ENCODE measurements around the gene CPXM2.

Gene CPXM2

GRCh38 chr10:123848564-123849457 is 42.8 kb downstream of the CPXM2 start:
- no peak for DNase-seq (ENCODE audit: low spot score)
- FAIRE-seq: no peak

DNA sequence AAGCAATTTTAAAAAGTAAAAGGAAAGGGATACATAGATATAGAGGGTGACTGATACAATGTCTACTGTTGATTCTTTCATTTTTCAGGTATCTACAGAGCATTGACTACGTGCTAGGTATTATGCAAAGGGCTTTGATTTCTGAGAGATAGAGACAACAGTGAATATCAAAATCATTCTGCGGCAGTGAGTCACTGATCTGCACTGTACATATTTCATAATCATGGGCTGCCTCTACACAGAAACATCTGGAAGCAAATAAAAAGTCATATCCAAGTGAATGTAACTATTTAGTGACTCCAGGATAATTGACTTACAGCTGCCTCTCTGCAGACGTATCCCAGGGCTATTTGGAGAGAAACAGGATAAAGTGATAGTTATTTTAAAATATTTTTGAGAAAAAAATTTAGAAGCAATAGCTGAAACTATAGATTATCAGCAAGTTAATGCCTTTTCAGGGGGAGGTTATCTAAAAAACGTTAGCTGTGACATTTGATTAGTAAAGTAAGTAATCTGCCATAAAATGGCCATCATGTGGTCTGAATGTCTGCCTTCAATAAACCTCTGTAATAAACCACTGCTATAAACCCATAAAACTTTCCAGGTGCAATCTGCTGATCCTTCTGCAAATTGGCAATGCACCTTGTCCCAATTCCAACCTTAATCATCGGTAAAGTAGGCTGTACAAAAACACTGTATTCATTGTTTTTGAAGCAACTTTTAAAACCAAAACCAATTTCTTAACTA is 43.7 kb downstream of the CPXM2 start:
- DNase-seq (ENCODE audit: low spot score): no peak
- no peak for FAIRE-seq

GRCh38 chr10:123843835-123844234 is 47.8 kb downstream of the CPXM2 start:
- FAIRE-seq (no peak), DNase-seq (ENCODE audit: low spot score) (no peak)

DNA sequence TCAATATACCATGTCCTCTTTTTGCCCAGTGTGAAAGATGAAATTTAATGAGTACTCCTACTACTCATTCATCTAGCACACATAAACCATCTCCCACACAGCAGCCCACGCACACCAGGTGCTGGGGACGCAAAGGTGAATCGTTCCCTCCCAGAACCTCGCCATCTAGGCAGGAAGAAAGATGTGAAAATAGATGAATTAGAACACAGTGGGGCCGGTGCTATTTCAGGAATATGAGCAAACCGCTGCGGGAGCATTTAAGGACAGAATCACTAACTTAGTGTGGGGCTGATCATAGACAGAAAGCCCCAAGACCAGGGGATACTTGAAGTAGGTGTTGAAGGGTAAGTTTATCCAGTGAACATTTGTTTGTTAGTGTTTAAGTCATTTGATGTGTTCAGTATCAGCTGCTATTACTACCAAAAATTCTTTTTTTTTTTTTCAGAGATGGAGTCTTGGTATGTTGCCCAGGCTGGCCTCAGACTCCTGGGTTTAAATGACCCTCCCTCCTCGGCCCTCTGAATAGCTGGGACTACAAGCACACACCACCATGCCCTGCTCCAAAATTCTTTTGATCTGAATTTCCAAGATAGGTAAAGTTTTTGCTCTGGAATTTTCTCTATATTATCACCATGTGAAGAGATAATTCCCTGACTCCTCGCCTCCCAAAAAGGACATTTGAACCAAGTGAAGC is 48.8 kb downstream of the CPXM2 start:
- DNase-seq (ENCODE audit: low spot score) (no peak), FAIRE-seq (no peak)

- FAIRE-seq: no peak
- no peak for DNase-seq (ENCODE audit: low spot score)
These were observed 50.0 kb downstream of the CPXM2 start for GRCh38 chr10:123841560-123841959.

DNA sequence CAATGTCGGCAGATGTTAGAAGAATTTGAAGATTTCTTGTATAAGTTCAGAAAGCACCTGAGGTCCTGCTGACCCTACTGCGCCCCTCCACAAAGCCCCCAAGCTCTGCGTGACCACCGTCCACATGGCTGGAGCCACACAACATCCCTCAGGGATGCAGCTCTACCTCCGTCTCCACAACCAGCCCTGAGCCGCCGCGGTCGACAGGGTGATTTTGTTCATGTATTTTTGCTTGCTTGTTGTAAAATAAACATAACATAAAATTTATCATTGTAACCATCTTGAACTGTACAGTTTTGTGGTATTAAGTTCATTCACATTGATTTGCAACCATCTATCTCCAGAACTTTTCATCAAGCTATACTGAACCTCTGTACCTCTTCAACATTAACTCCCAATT is 50.5 kb downstream of the CPXM2 start:
- DNase-seq (ENCODE audit: low spot score) (no peak), FAIRE-seq (no peak)

DNA sequence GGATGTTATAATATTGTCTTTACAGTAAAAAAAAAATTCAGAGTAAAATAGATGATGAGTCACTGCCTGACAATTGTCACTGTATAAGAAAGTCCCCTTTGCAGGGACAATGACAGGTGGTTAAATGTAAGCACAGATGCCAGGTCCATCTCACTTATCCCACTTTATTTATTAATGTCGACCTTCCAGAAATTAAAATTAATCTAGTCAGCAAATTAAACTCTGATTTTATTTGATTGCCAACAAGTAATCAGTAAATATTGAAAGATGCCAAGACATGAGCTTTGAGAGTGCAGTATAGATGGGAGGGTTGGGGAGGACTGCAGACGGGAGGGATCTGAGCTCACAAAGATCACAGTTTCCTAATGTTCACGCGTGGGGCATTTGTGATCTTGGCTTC is 50.9 kb downstream of the CPXM2 start:
- FAIRE-seq (no peak), DNase-seq (ENCODE audit: low spot score) (no peak)

- FAIRE-seq (no peak), DNase-seq (ENCODE audit: low spot score) (no peak)
These were observed 52.9 kb downstream of the CPXM2 start for GRCh38 chr10:123838596-123839310.

DNA sequence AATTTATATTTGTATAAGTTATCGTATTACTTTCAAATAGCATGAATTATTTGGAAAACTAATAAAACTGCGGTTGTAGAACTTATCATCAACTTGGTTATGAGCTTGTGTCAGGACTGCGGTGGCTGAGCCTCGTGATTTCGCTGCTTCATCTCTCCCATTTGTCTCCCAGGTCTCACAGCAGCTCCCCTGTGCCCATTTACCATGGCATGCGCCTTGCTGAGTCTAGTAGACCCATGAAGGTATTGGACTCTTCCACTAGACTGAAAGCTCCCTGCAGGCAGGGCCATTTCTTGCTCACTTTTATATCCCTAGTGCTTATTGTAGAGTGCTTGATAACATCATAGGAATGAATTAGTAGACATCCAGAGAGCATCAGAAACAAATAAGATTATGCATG is 53.9 kb downstream of the CPXM2 start:
- FAIRE-seq (no peak), DNase-seq (ENCODE audit: low spot score) (no peak)

DNA sequence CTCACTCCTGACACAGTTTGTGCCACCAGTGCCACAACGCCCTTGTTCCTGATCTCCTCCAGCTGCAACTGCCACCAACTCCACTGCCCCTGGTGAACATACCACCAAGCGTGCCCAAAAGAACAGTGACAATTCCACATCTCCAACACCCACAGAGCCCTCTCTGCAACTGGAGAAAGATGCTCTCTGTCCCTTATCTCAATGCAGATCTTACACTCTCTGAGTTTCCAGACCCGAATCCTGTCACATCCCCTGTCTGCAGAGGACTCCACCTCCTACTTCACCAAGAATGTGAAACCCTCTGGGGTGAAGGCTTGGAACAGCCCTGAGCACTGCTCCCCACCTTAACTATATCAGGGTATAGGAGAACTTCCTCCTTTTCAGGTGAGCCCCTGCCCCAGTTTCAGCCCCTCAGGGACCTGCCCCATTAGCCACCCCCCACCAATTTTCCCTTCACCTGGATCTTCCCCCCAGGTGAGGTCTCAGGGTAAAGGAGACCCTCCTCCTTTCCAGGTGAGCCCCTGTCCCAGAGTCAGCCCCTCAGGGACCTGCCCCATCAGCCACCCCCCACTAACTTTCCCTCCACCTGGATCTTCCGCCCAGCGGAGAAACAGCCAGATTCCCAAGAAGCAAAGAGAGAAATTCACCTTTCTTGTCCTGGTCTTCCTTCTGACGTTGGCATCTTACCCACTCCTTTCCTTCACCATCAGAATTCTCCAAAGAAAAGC is 55.0 kb downstream of the CPXM2 start:
- FAIRE-seq: peak; percentile 32
- DNase-seq (ENCODE audit: low spot score): no peak

GRCh38 chr10:123835575-123835974 is 56.0 kb downstream of the CPXM2 start:
- FAIRE-seq: no peak

DNA sequence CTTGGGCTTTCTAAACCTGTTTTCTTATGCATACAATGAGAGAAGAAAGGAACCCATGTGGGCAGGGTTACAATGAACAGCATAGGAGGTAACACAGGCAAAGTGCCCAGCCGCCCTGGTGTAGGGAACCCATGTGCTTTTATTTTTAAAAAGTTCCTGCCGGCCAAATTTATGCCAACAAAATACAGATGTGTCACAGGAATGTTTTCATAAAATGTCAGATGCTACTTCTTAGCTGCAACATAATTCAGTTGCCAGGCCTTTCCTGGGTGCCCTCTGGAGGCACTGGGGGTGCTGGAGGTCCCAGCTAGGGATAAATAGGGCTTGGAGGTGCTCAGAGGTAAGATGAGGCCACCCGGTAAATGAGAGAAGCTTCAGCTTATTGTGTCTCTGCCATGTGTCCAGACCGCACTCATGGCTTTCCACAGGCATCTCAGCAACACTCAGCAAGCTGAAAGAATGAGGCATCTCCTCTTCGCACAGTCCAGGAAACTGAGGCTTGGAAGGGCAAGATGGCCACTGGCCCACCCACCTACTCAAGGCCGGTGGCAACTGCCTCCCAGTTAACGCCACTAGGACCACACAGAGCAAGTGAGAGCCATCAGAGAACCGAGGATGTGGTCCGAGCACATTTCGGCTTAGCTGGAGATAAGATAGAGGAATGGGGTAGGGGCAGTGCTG is 58.3 kb downstream of the CPXM2 start:
- FAIRE-seq: no peak
- DNase-seq (ENCODE audit: low spot score): no peak

More at GRCh38 chr10:123835575-123835974, 56.0 kb downstream of the CPXM2 start:
- DNase-seq (ENCODE audit: low spot score): no peak

GRCh38 chr10:123831259-123831658 is 60.3 kb downstream of the CPXM2 start:
- FAIRE-seq: no peak
- no peak for DNase-seq (ENCODE audit: low spot score)

- DNase-seq (ENCODE audit: low spot score) (no peak), FAIRE-seq (no peak)
These were observed 70.5 kb downstream of the CPXM2 start for GRCh38 chr10:123821136-123821535.

GRCh38 chr10:123809632-123810031 is 82.0 kb downstream of the CPXM2 start:
- FAIRE-seq (no peak), DNase-seq (ENCODE audit: low spot score) (no peak)

DNA sequence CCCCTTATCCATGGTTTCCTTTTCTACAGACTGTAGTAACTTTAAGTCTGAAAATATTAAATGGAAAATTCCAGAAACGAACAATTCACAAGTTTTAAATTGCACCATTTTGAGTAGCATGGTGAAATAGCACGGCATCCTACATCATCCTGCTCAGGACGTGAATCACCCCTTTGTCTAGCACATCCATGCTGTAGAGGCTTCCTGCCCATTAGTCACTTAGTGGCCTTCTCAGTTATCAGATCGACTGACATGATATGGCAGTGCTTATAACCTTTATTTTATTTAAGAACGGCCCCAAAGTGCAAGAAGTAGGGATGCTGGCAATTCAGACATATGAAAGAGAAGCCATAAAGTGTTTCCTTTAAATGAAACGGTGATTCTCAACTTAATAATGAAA is 82.7 kb downstream of the CPXM2 start:
- FAIRE-seq (no peak), DNase-seq (ENCODE audit: low spot score) (peak; percentile 44)

DNA sequence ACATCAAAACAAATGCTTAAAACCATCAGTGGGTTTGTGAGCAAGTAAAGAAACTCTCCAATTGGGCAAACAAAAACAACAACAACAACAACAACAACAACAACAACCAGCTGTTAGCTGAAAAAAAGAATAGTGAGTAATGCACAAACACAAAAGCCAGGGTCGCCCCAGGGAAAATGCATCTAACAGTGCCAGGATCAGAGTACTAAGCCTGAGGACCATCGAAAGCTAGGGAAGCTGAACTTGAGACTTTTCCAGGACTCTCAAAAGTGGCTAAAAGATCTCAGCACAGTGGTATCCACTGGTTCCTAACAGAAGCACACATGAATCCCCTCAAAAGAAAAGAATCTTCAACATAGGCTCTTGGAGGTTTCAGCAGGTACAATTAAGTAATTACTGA is 83.3 kb downstream of the CPXM2 start:
- no peak for FAIRE-seq

GRCh38 chr10:123807444-123808035 is 84.1 kb downstream of the CPXM2 start:
- no peak for FAIRE-seq
- no peak for DNase-seq (ENCODE audit: low spot score)

More for the DNA sequence above, 83.3 kb downstream of the CPXM2 start:
- DNase-seq (ENCODE audit: low spot score): no peak

DNA sequence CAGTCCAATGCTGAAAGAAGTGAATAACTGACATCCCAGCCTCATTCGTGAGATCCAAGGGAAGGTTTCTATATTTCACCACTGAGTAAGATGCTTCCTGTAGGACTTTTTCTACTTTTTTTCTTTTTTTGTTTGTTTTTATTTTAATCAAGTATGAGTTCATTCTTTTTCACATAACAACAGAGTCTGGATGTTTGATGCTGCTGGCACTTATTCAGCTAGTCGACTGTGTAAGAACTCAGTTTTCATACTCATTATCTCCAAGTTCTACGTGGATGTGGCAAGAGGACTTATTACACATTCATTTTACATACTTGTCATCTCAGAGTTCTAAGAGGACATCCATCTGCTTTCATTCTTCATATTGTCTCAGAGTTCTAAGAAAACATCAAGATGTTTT is 86.9 kb downstream of the CPXM2 start:
- FAIRE-seq (no peak), DNase-seq (ENCODE audit: low spot score) (no peak)

GRCh38 chr10:123800821-123801220 is 90.8 kb downstream of the CPXM2 start:
- FAIRE-seq (no peak), DNase-seq (ENCODE audit: low spot score) (no peak)
